Measurements from ENCODE around the gene SYNPR.

Gene SYNPR

GRCh38 chr3:63438826-63439371, 160.8 kb downstream of the SYNPR start:
- no peaks in the 10 kb centered on the region for H3K9me3 ChIP-seq (replicated peaks in 1 of 11)
- TF ChIP-seq Cebpa-rat (IDR thresholded peaks at IDR 0.05), result no peak
- no peaks in the 10 kb centered on the region for H4K20me1 ChIP-seq
- H3K27ac ChIP-seq, result no peak overlapping the region
- H3K4me2 ChIP-seq, result no peak overlapping the region
- H3K4me3 ChIP-seq, result no peak overlapping the region
- no peaks in the 10 kb centered on the region for H3K27me3 ChIP-seq
- H3K9ac ChIP-seq, result no peak overlapping the region
- no peaks in the 10 kb centered on the region for H3K4me1 ChIP-seq
- H3K36me3 ChIP-seq, result no peaks in the 10 kb centered on the region

GRCh38 chr3:63441262-63441661, 163.2 kb downstream of the SYNPR start:
- Histone ChIP-seq H4K20me1 (no peaks in the 10 kb centered on the region), H3K4me3 (no peak overlapping the region), H3K9ac (no peak overlapping the region), H3K4me2 (no peak overlapping the region), H3K27ac (no peak overlapping the region), H3K9me3 (replicated peaks in 1 of 11) (no peaks in the 10 kb centered on the region), H3K4me1 (no peaks in the 10 kb centered on the region), H3K36me3 (no peaks in the 10 kb centered on the region), H3K27me3 (no peaks in the 10 kb centered on the region)
- TF ChIP-seq Cebpa-rat (IDR thresholded peaks at IDR 0.05), result no peak

- Histone ChIP-seq H3K4me2 (no peak overlapping the region), H3K27me3 (no peaks in the 10 kb centered on the region), H3K9me3 (replicated peaks in 1 of 11) (no peaks in the 10 kb centered on the region), H4K20me1 (no peaks in the 10 kb centered on the region), H3K9ac (no peak overlapping the region), H3K36me3 (no peaks in the 10 kb centered on the region), H3K27ac (no peak overlapping the region), H3K4me1 (no peaks in the 10 kb centered on the region), H3K4me3 (no peak overlapping the region)
- TF ChIP-seq Cebpa-rat (IDR thresholded peaks at IDR 0.05), result no peak
Measured at GRCh38 chr3:63442918-63443317, 164.8 kb downstream of the SYNPR start.

GRCh38 chr3:63450023-63450422, 171.9 kb downstream of the SYNPR start:
- no peaks in the 10 kb centered on the region for H4K20me1 ChIP-seq
- TF ChIP-seq Cebpa-rat (IDR thresholded peaks at IDR 0.05), result no peak
- no peaks in the 10 kb centered on the region for H3K9me3 ChIP-seq (replicated peaks in 1 of 11)
- H3K36me3 ChIP-seq, result no peaks in the 10 kb centered on the region
- no peak overlapping the region for H3K4me2 ChIP-seq
- no peak overlapping the region for H3K9ac ChIP-seq
- H3K27me3 ChIP-seq, result no peaks in the 10 kb centered on the region
- H3K4me3 ChIP-seq, result no peak overlapping the region
- no peaks in the 10 kb centered on the region for H3K4me1 ChIP-seq
- no peak overlapping the region for H3K27ac ChIP-seq

DNA sequence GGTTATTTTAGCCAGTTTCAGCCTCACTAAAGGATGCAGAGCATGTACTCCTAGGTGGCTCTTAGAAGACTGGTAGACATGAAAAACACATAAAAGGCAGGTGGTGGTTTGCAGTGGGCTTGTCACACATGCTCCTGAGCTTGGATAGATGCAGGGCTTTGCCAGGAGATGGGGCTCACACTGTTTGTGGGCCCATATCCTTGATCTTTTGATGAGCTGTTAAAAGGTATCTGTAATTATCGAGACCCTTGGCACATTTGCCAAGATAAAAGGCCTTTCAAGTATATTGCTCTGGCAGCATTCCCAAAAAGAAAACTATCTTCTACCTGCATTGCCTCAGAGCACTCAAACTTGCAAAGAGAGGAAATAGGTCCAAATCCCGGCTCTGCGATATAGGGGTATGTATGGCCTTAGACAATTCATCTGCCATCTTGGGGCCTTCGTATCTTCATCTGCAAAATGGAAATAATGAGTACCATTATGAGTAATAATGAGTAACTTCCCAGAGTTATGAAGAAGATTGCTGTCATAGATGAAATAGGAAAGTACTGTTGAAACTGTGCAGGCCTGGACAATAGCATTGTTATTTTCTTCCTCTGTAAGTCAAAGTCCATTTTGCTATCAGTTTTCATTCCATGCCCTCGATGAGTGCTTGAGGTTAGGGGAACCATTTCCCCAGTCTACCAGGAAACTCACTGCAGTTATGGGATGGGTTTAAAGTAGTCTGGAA, 172.7 kb downstream of the SYNPR start:
- TF ChIP-seq Cebpa-rat (IDR thresholded peaks at IDR 0.05), result no peak
- Histone ChIP-seq H3K9me3 (replicated peaks in 1 of 11) (no peaks in the 10 kb centered on the region), H3K27me3 (no peaks in the 10 kb centered on the region), H3K4me1 (no peaks in the 10 kb centered on the region), H3K9ac (no peak overlapping the region), H4K20me1 (no peaks in the 10 kb centered on the region), H3K4me3 (no peak overlapping the region), H3K36me3 (no peaks in the 10 kb centered on the region), H3K4me2 (no peak overlapping the region), H3K27ac (no peak overlapping the region)

DNA sequence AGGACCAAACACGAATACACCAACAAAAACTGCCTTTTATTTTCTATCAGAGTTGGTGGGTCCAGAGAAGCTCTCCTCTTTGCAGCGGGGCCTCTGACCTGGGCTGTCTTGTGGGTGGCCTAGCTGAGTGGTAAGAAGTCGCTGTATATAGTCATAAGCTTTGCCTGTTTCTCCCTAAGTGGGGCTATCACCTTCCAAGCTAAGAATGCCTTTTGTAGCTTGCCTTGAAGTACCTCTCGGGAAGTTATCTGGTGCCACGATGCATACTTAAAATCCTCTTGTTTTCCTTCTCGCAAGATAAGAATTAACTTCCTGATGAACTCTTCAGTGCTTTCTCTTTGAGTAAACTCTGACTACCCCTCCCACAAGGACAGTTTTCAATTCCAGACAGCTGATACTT, 178.8 kb downstream of the SYNPR start:
- Histone ChIP-seq H3K9me3 (replicated peaks in 1 of 11) (no peaks in the 10 kb centered on the region; a peak in 1 of 22 replicates), H3K9ac (no peak overlapping the region), H3K4me2 (no peak overlapping the region), H3K27ac (no peak overlapping the region), H3K36me3 (no peaks in the 10 kb centered on the region), H3K27me3 (no peaks in the 10 kb centered on the region), H3K4me3 (no peak overlapping the region), H3K4me1 (no peaks in the 10 kb centered on the region), H4K20me1 (no peaks in the 10 kb centered on the region)
- TF ChIP-seq Cebpa-rat (IDR thresholded peaks at IDR 0.05), result no peak

- no peaks in the 10 kb centered on the region for H3K4me1 ChIP-seq
- no peak for TF ChIP-seq Cebpa-rat (IDR thresholded peaks at IDR 0.05)
- no peak overlapping the region for H3K9ac ChIP-seq
- no peaks in the 10 kb centered on the region for H4K20me1 ChIP-seq
- no peak overlapping the region for H3K4me2 ChIP-seq
- no peak overlapping the region for H3K4me3 ChIP-seq
- no peaks in the 10 kb centered on the region for H3K27me3 ChIP-seq
- no peaks in the 10 kb centered on the region for H3K36me3 ChIP-seq
- no peak overlapping the region for H3K27ac ChIP-seq
- no peaks in the 10 kb centered on the region; a peak in 1 of 22 replicates for H3K9me3 ChIP-seq (replicated peaks in 1 of 11)
Measured at GRCh38 chr3:63458405-63458804, 180.3 kb downstream of the SYNPR start.

GRCh38 chr3:63462732-63463131, 184.6 kb downstream of the SYNPR start:
- Histone ChIP-seq H3K27ac (no peak overlapping the region), H3K4me2 (no peak overlapping the region), H3K36me3 (no peaks in the 10 kb centered on the region), H3K27me3 (no peaks in the 10 kb centered on the region), H4K20me1 (no peaks in the 10 kb centered on the region), H3K4me1 (no peaks in the 10 kb centered on the region), H3K9ac (no peak overlapping the region), H3K4me3 (no peak overlapping the region), H3K9me3 (replicated peaks in 1 of 11) (no peaks in the 10 kb centered on the region; a peak in 1 of 22 replicates)
- no peak for TF ChIP-seq Cebpa-rat (IDR thresholded peaks at IDR 0.05)

GRCh38 chr3:63467392-63467791, 189.3 kb downstream of the SYNPR start:
- Histone ChIP-seq H3K9me3 (replicated peaks in 1 of 11) (no peaks in the 10 kb centered on the region), H4K20me1 (no peaks in the 10 kb centered on the region), H3K27me3 (no peaks in the 10 kb centered on the region), H3K4me2 (no peak overlapping the region), H3K36me3 (no peaks in the 10 kb centered on the region), H3K27ac (no peak overlapping the region), H3K4me3 (no peak overlapping the region), H3K4me1 (0 out of 20 replicates have a peak, but pooled peaks cover 0 to under 1% (median 0%) of the 10 kb centered on the region in 10 experiments), H3K9ac (no peak overlapping the region)
- no peak for TF ChIP-seq Cebpa-rat (IDR thresholded peaks at IDR 0.05)

DNA sequence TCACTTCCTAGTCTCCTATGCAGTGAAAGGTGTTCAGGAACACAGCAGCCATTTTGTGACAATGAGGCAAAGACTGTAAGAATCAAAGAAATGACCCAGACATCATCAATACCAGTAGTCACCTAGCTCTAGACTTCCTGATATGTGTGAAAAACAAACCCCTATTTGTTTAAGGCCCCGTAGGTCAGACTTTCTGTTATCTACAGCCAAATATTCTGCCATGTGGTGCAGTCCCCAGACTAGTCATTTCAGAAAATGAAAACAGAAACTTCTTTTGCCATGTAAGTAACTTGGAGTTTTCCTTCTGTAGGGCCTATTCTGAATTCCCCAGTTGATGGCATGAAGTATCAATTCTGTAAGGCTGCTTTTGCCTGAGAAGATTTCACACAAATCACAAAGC, 192.6 kb downstream of the SYNPR start:
- H3K27me3 ChIP-seq, result no peaks in the 10 kb centered on the region
- no peaks in the 10 kb centered on the region for H3K9me3 ChIP-seq (replicated peaks in 1 of 11)
- H3K27ac ChIP-seq, result no peak overlapping the region
- no peaks in the 10 kb centered on the region for H4K20me1 ChIP-seq
- no peak overlapping the region for H3K9ac ChIP-seq
- H3K4me2 ChIP-seq, result no peak overlapping the region
- H3K4me1 ChIP-seq, result peaks cover 0 to 6% (median 0%) of the 10 kb centered on the region in 10 experiments; a peak in 2 of 20 replicates
- TF ChIP-seq Cebpa-rat (IDR thresholded peaks at IDR 0.05), result no peak
- no peak overlapping the region for H3K4me3 ChIP-seq
- H3K36me3 ChIP-seq, result no peaks in the 10 kb centered on the region
